CD14-positive monocyte (primary cell): ENCODE data around the gene LRG1. TPM values are rescaled to one million over a fixed set of nuclear protein-coding genes. Genes with fewer than 3 reads are reported as not detected.

Experiments
- DNase-seq, 3 donors: peaks; one replicate each; pipeline ENCODE4 v3.0.0-alpha.2; 2011 to 2022
- H2AFZ ChIP-seq: 2 replicates; pipeline ENCODE4 v1.6.0; 2012; ENCODE audit warnings: mild to moderate bottlenecking, low read depth, low read length, inconsistent platforms; ENCODE audit not compliant: insufficient read depth, poor library complexity, severe bottlenecking
- H3K27ac ChIP-seq, 2 donors: 1 replicate in 1 of 2; 2 replicates in 1 of 2; pipeline ENCODE4 v1.5.1; 2012 to 2013; ENCODE audit warnings: low read length in 2 of 2, control low read depth in 1 of 2, inconsistent platforms in 1 of 2, low read depth in 1 of 2, mild to moderate bottlenecking in 1 of 2
- H3K27me3 ChIP-seq, 2 donors: one replicate each; pipeline versions ENCODE4 v1.6.0 to v1.6.1; 2011 to 2013; ENCODE audit warnings: low read length in 2 of 2; ENCODE audit not compliant: control insufficient read depth in 2 of 2, insufficient read depth in 2 of 2
- H3K36me3 ChIP-seq, 2 donors: replicated peaks in 1 of 2; 1 replicate in 1 of 2; 2 replicates in 1 of 2; pipeline versions ENCODE4 v1.5.1 to v1.6.1; 2012 to 2013; ENCODE audit warnings: low read length in 2 of 2, control low read depth in 1 of 2, inconsistent platforms in 1 of 2, mild to moderate bottlenecking in 1 of 2; ENCODE audit not compliant: insufficient read depth in 2 of 2, control insufficient read depth in 1 of 2
- H3K4me1 ChIP-seq, 2 donors: 1 replicate in 1 of 2; 2 replicates in 1 of 2; pipeline versions ENCODE4 v1.5.1 to v1.6.1; 2012 to 2013; ENCODE audit warnings: low read length in 2 of 2, control low read depth in 1 of 2, inconsistent platforms in 1 of 2, mild to moderate bottlenecking in 1 of 2, moderate library complexity in 1 of 2; ENCODE audit not compliant: insufficient read depth in 2 of 2, control insufficient read depth in 1 of 2
- H3K4me2 ChIP-seq: replicated peaks from 2 replicates; pipeline ENCODE3; 2012; ENCODE audit warnings: low read length, moderate library complexity, mild to moderate bottlenecking; ENCODE audit not compliant: poor library complexity, severe bottlenecking; ENCODE audit errors: extremely low read depth
- H3K4me3 ChIP-seq, 3 experiments: fragments of 200-600 bp in 1 of 3; sonication (generic) in 1 of 3; replicated peaks in 1 of 3; 1 replicate in 2 of 3; 2 replicates in 1 of 3; pipeline ENCODE4 v1.5.1; 2011 to 2013; ENCODE audit warnings: low read length in 3 of 3, mild to moderate bottlenecking in 3 of 3, control low read depth in 2 of 3, low read depth in 2 of 3, inconsistent platforms in 1 of 3, moderate library complexity in 1 of 3
- H3K79me2 ChIP-seq: 2 replicates; pipeline ENCODE4 v1.6.0; 2012; ENCODE audit warnings: mild to moderate bottlenecking, control low read depth, inconsistent platforms, low read length, moderate library complexity; ENCODE audit not compliant: insufficient read depth
- H3K9ac ChIP-seq: 2 replicates; pipeline ENCODE4 v1.6.0; 2017; ENCODE audit warnings: low read length, mild to moderate bottlenecking; ENCODE audit not compliant: insufficient read depth, poor library complexity, severe bottlenecking
- H3K9me3 ChIP-seq, 2 donors: replicated peaks in 1 of 2; 1 replicate in 1 of 2; 2 replicates in 1 of 2; pipeline versions ENCODE4 v1.5.1 to v1.6.1; 2012 to 2013; ENCODE audit warnings: low read length in 2 of 2, control low read depth in 1 of 2; ENCODE audit not compliant: control insufficient read depth in 1 of 2, insufficient read depth in 1 of 2
- H4K20me1 ChIP-seq: 2 replicates; pipeline ENCODE4 v1.6.0; 2012; ENCODE audit warnings: mild to moderate bottlenecking, low read length, control low read depth, moderate library complexity; ENCODE audit not compliant: insufficient read depth
- H3K27ac Mint-ChIP-seq, 7 donors: one replicate each; pipeline ENCODE4 v1.8.0; 2020; ENCODE audit warnings: mild to moderate bottlenecking in 7 of 7, mixed read lengths in 7 of 7, moderate library complexity in 6 of 7, inconsistent platforms in 2 of 7
- H3K27me3 Mint-ChIP-seq, 3 donors: one replicate each; pipeline ENCODE4 v1.8.0; 2021 to 2022; ENCODE audit warnings: low read depth in 3 of 3, mild to moderate bottlenecking in 3 of 3, mixed read lengths in 3 of 3, moderate library complexity in 3 of 3, inconsistent platforms in 1 of 3
- H3K36me3 Mint-ChIP-seq, 2 donors: one replicate each; pipeline ENCODE4 v1.8.0; 2020; ENCODE audit warnings: mixed read lengths in 2 of 2, inconsistent platforms in 1 of 2, mild to moderate bottlenecking in 1 of 2
- H3K4me1 Mint-ChIP-seq: one replicate; pipeline ENCODE4 v1.8.0; 2020; ENCODE audit warnings: mild to moderate bottlenecking, mixed read lengths
- H3K4me3 Mint-ChIP-seq, 2 donors: one replicate each; pipeline ENCODE4 v1.8.0; 2020; ENCODE audit warnings: mild to moderate bottlenecking in 2 of 2, mixed read lengths in 2 of 2, moderate library complexity in 1 of 2
- H3K9me3 Mint-ChIP-seq, 7 donors: one replicate each; pipeline ENCODE4 v1.8.0; 2020 to 2022; ENCODE audit warnings: mixed read lengths in 7 of 7, mild to moderate bottlenecking in 6 of 7, moderate library complexity in 6 of 7, inconsistent platforms in 2 of 7
- CTCF ChIP-seq: fragments of 200-600 bp; IDR thresholded peaks from one replicate; pipeline ENCODE4 v1.8.0; 2022; ENCODE audit warnings: antibody characterized with exemption, mild to moderate bottlenecking
- WGBS: methylation state at CpG from one replicate; pipeline ENCODE4 v1.1.5; 2013; ENCODE audit warnings: missing lambda C conversion rate; ENCODE audit not compliant: insufficient coverage; 5-methylcytosine and 5-hydroxymethylcytosine counted together
- intact Hi-C, 2 donors: fragments of 100-400 bp; cut with micrococcal nuclease; formaldehyde crosslinking; loops; one replicate each; pipeline versions ENCODE4 v1.15.0 to v1.15.1; 2023
- polyA plus RNA-seq, 3 donors: library from polyadenylated mRNA; depleted of rRNA in 1 of 3; unstranded in 2 of 3; stranded (reverse) in 1 of 3; fragments of 300-500 nt in 2 of 3; fragments of >200 nt in 1 of 3; fragmentation: Illumina TruSeq in 2 of 3; gene quantifications; 1 replicate in 2 of 3; 2 replicates in 1 of 3; pipeline ENCODE4 v1.2.3, GENCODE V29; 2012 to 2021

Gene LRG1
- polyA plus RNA-seq, 3 donors, result 5.5 to 50.1 (median 9.6) TPM

GRCh38 chr19:4492337-4493103 is 47.3 kb downstream of the LRG1 start:
- Histone ChIP-seq H3K36me3 (peaks cover 63 to 82% of the 10 kb centered on the region in 2 donors), H3K27ac (no peak overlapping the region), H2AFZ (no peak overlapping the region), H3K4me1 (no peaks in the 10 kb centered on the region), H3K9ac (no peak overlapping the region), H4K20me1 (no peaks in the 10 kb centered on the region), H3K4me3 (no peak overlapping the region), H3K79me2 (no peaks in the 10 kb centered on the region), H3K9me3 (no peaks in the 10 kb centered on the region), H3K27me3 (no peaks in the 10 kb centered on the region), H3K4me2 (no peak overlapping the region)
- no peak for DNase-seq
- TF ChIP-seq CTCF, result no peak
- Mint-ChIP-seq H3K4me1 (no peaks in the 10 kb centered on the region), H3K27ac (no peak overlapping the region), H3K36me3 (peaks cover 3 to 48% of the 10 kb centered on the region in 2 donors), H3K4me3 (no peak overlapping the region), H3K27me3 (no peaks in the 10 kb centered on the region), H3K9me3 (peaks cover 0 to 2% (median 0%) of the 10 kb centered on the region in 7 donors)
- intact Hi-C loops, result no loop called here
- WGBS, result 100% methylated on average over 3 of the region's 3 CpGs

- Histone ChIP-seq H3K27ac (no peak overlapping the region), H4K20me1 (no peaks in the 10 kb centered on the region), H3K9ac (no peak overlapping the region), H3K36me3 (peaks cover 61 to 76% of the 10 kb centered on the region in 2 donors), H3K9me3 (no peaks in the 10 kb centered on the region), H3K4me1 (no peaks in the 10 kb centered on the region), H3K4me2 (no peak overlapping the region), H2AFZ (no peak overlapping the region), H3K27me3 (no peaks in the 10 kb centered on the region), H3K4me3 (no peak overlapping the region), H3K79me2 (no peaks in the 10 kb centered on the region)
- intact Hi-C loops, result no loop called here
- no peak overlapping the region for H3K27ac Mint-ChIP-seq
- H3K9me3 Mint-ChIP-seq, result peaks cover 0 to 2% (median 0%) of the 10 kb centered on the region in 7 donors
- peaks cover 10 to 48% of the 10 kb centered on the region in 2 donors for H3K36me3 Mint-ChIP-seq
- H3K4me3 Mint-ChIP-seq, result no peak overlapping the region
- no peaks in the 10 kb centered on the region for H3K4me1 Mint-ChIP-seq
- TF ChIP-seq CTCF, result no peak
- WGBS, result 98% methylated on average over 19 of the region's 21 CpGs
- no peaks in the 10 kb centered on the region for H3K27me3 Mint-ChIP-seq
- no peak for DNase-seq
These were observed 48.4 kb downstream of the LRG1 start for GRCh38 chr19:4491446-4491845.
